SW480 (cell line): Measurements from ENCODE around the gene SRXN1.

Source experiments
- DNase-seq: peaks from one replicate; pipeline ENCODE4 v3.0.0-alpha.2; 2016; ENCODE audit warnings: low spot score

SRXN1 gene

GRCh38 chr20:635893-636338 lies 17.1 kb downstream of the SRXN1 start:
- DNase-seq, result no peak

GRCh38 chr20:635028-635892 lies 17.7 kb downstream of the SRXN1 start:
- DNase-seq, result no peak

- no peak for DNase-seq
These were observed 18.7 kb downstream of the SRXN1 start for GRCh38 chr20:634148-634925.

GRCh38 chr20:631101-631500 lies 21.9 kb downstream of the SRXN1 start:
- DNase-seq, result no peak

GRCh38 chr20:626579-626978 lies 26.4 kb downstream of the SRXN1 start:
- DNase-seq, result no peak

GRCh38 chr20:625360-625932 lies 27.6 kb downstream of the SRXN1 start:
- DNase-seq, result no peak

- no peak for DNase-seq
These were observed 29.3 kb downstream of the SRXN1 start for GRCh38 chr20:623704-624103.

- DNase-seq, result no peak
These were observed 30.0 kb downstream of the SRXN1 start for GRCh38 chr20:623021-623420.

- DNase-seq, result no peak
These were observed 30.8 kb downstream of the SRXN1 start for GRCh38 chr20:622161-622560.

GRCh38 chr20:621125-621756 lies 31.8 kb downstream of the SRXN1 start:
- no peak for DNase-seq

- DNase-seq, result no peak
These were observed 32.8 kb downstream of the SRXN1 start for GRCh38 chr20:620246-620645.

- DNase-seq, result peak; percentile 44
These were observed 34.0 kb downstream of the SRXN1 start for GRCh38 chr20:618980-619379.

GRCh38 chr20:617934-618690 lies 34.9 kb downstream of the SRXN1 start:
- DNase-seq, result no peak

GRCh38 chr20:615514-615913 lies 37.5 kb downstream of the SRXN1 start:
- no peak for DNase-seq

GRCh38 chr20:611843-612185 lies 41.2 kb downstream of the SRXN1 start:
- no peak for DNase-seq

GRCh38 chr20:611047-611842 lies 41.8 kb downstream of the SRXN1 start:
- DNase-seq, result no peak

GRCh38 chr20:610130-611046 lies 42.6 kb downstream of the SRXN1 start, which contains the start of gene TCF15:
Gene TCF15 (minus strand): TSS chr20:610309. CDS start chr20:610237, 72 bp downstream.
- no peak for DNase-seq

- DNase-seq, result no peak
These were observed 43.5 kb downstream of the SRXN1 start for GRCh38 chr20:609371-609964.

- no peak for DNase-seq
These were observed 44.0 kb downstream of the SRXN1 start for GRCh38 chr20:608970-609369.
